GM12878 (cell line): Measurements from ENCODE around the gene HLX. TPM values are rescaled to one million over a fixed set of nuclear protein-coding genes. Genes with fewer than 3 reads are reported as not detected.

Experiments
- ATAC-seq: fragments of 200-7000 bp; cut with Tn5 transposase; 3 replicates; pipeline ENCODE4 v1.9.1; 2020; ENCODE audit warnings: mild to moderate bottlenecking, moderate library complexity
- BruUV-seq: library from RNA; stranded (reverse); fragments of 400-500 nt; replicated peaks from 2 replicates; lab custom pipeline; 2021; lab: Mats Ljungman, UMichigan
- CTCF ChIA-PET: fragments of 300-600 bp; sonication (Branson Sonifier 250); formaldehyde crosslinking; extraction: SDS; loops from one replicate; lab custom pipeline; 2021; ENCODE audit warnings: inconsistent platforms; lab: Yijun Ruan, JAX
- POLR2A ChIA-PET: fragments of 350-600 bp; formaldehyde crosslinking; extraction: SDS; loops from one replicate; lab custom pipeline; 2021; ENCODE audit warnings: inconsistent platforms; lab: Charles Lee
- RAD21 ChIA-PET: fragments of 300-600 bp; sonication (Branson Sonifier 250); formaldehyde crosslinking; loops from one replicate; lab custom pipeline; 2023; ENCODE audit warnings: antibody characterized with exemption; ENCODE audit not compliant: unreplicated experiment; lab: Charles Lee
- SMC1A ChIA-PET: fragments of 300-600 bp; sonication (Branson Sonifier 250); formaldehyde crosslinking; loops from one replicate; lab custom pipeline; 2023; ENCODE audit not compliant: unreplicated experiment, uncharacterized antibody; lab: Charles Lee
- DNase-seq: peaks from one replicate; pipeline ENCODE4 v3.0.0-alpha.2; 2011; ENCODE audit warnings: low read depth, low spot score
- FAIRE-seq: peaks from 3 replicates; lab custom pipeline; 2011; peaks lifted over from hg19 to GRCh38; lab: Jason Lieb, UNC
- H2AFZ ChIP-seq: 2 replicates; pipeline ENCODE4 v1.6.0; 2011; ENCODE audit warnings: low read depth, low read length, control low read depth; ENCODE audit not compliant: control insufficient read depth
- H3K27ac ChIP-seq: 2 replicates; pipeline ENCODE4 v1.5.1; 2011; ENCODE audit warnings: control low read depth; ENCODE audit not compliant: control insufficient read depth, insufficient read depth
- H3K27me3 ChIP-seq, 2 experiments: replicated peaks in 1 of 2; 2 replicates each; pipeline versions ENCODE4 v1.6.0 to v1.6.1; 2011; ENCODE audit warnings: low read length in 1 of 2; ENCODE audit not compliant: control insufficient read depth in 2 of 2, insufficient read depth in 2 of 2
- H3K36me3 ChIP-seq, 2 experiments: 2 replicates each; pipeline ENCODE4 v1.5.1; 2011; ENCODE audit warnings: low read length in 1 of 2; ENCODE audit not compliant: control insufficient read depth in 2 of 2, insufficient read depth in 2 of 2
- H3K4me1 ChIP-seq: 2 replicates; pipeline ENCODE4 v1.6.1; 2011; ENCODE audit warnings: mild to moderate bottlenecking, low read length, moderate library complexity, mixed read lengths; ENCODE audit not compliant: control insufficient read depth, insufficient read depth
- H3K4me2 ChIP-seq: 2 replicates; pipeline ENCODE4 v1.6.0; 2011; ENCODE audit warnings: control low read depth; ENCODE audit not compliant: control insufficient read depth, insufficient read depth
- H3K4me3 ChIP-seq: fragments of 200-600 bp; sonication (generic); 2 replicates; pipeline ENCODE4 v1.5.1; 2016
- H3K79me2 ChIP-seq: 2 replicates; pipeline ENCODE4 v1.6.0; 2011; ENCODE audit warnings: low read length; ENCODE audit not compliant: control insufficient read depth, insufficient read depth
- H3K9ac ChIP-seq: 2 replicates; pipeline ENCODE4 v1.8.0; 2011; ENCODE audit warnings: low read length, control low read depth, mixed read lengths; ENCODE audit not compliant: control insufficient read depth, insufficient read depth
- H3K9me3 ChIP-seq: replicated peaks from 3 replicates; pipeline ENCODE4 v1.5.1; 2011; ENCODE audit warnings: mild to moderate bottlenecking, low read length; ENCODE audit not compliant: control insufficient read depth, insufficient read depth
- H4K20me1 ChIP-seq: 2 replicates; pipeline ENCODE4 v1.6.0; 2011; ENCODE audit not compliant: control insufficient read depth, insufficient read depth
- BRCA1 ChIP-seq: IDR thresholded peaks from 2 replicates; pipeline ENCODE4 v1.6.1; 2011; ENCODE audit warnings: low read depth, low read length, improper control_type of control experiment
- CHD4 ChIP-seq: fragments of 200-600 bp; sonication (generic); IDR thresholded peaks from 2 replicates; pipeline ENCODE4 v1.6.1; 2016; ENCODE audit warnings: mild to moderate bottlenecking
- FOXK2 ChIP-seq: fragments of 450-650 bp; IDR thresholded peaks from 2 replicates; pipeline ENCODE4 v1.6.1; 2017; ENCODE audit warnings: mild to moderate bottlenecking, moderate library complexity
- NR2C2 ChIP-seq: IDR thresholded peaks from 2 replicates; pipeline ENCODE4 v1.6.1; 2011; ENCODE audit warnings: borderline replicate concordance, low read depth; ENCODE audit not compliant: control insufficient read depth, insufficient read length
- POLR2AphosphoS5 ChIP-seq: IDR thresholded peaks from 2 replicates; pipeline ENCODE4 v1.6.1; 2011; ENCODE audit warnings: mild to moderate bottlenecking, low read length, inconsistent platforms
- RFX5 ChIP-seq: IDR thresholded peaks from 2 replicates; pipeline ENCODE4 v1.6.1; 2011; ENCODE audit warnings: low read depth, low read length, improper control_type of control experiment
- SUZ12 ChIP-seq: fragments of 200-600 bp; sonication (generic); IDR thresholded peaks from one replicate; pipeline ENCODE4 v1.6.1; 2018; ENCODE audit warnings: antibody characterized with exemption, mild to moderate bottlenecking; ENCODE audit not compliant: unreplicated experiment
- WGBS: methylation state at CpG from one replicate; pipeline ENCODE4 v1.1.6; 2016; ENCODE audit warnings: low lambda C conversion rate; ENCODE audit not compliant: insufficient replicate concordance, insufficient coverage; ENCODE audit errors: missing lambda C conversion rate; 5-methylcytosine and 5-hydroxymethylcytosine counted together
- in situ Hi-C: fragments of 300-500 bp; cut with MboI; formaldehyde crosslinking; loops from 9 replicates; pipeline ENCODE4 v1.14.3; 2018; ENCODE audit warnings: mixed read lengths
- intact Hi-C: fragments of 100-400 bp; cut with micrococcal nuclease; formaldehyde crosslinking; loops from one replicate; pipeline ENCODE4 v1.14.2; 2022; ENCODE audit not compliant: unreplicated experiment
- polyA plus RNA-seq, 11 experiments: library from polyadenylated mRNA; depleted of rRNA in 4 of 11; unstranded in 6 of 11; stranded (reverse) in 5 of 11; fragments of >200 nt; fragmentation: Nextera tagmentation in 4 of 11; fragmentation: Illumina TruSeq in 1 of 11; extraction: Ambion mirVana in 4 of 11; extraction: Trizol in 1 of 11; gene quantifications; 1 replicate in 1 of 11; 2 replicates in 10 of 11; pipeline versions ENCODE4 v1.2.1 to v1.2.3, GENCODE V29; 2011 to 2016; ENCODE audit warnings: inconsistent platforms in 2 of 11, missing spikeins in 2 of 11, low read depth in 1 of 11
- total RNA-seq, 4 experiments: library from RNA; depleted of rRNA in 3 of 4; stranded (reverse); fragments of >200 nt in 3 of 4; fragmentation: Illumina TruSeq in 1 of 4; extraction: Trizol in 1 of 4; gene quantifications; 2 replicates each; pipeline versions ENCODE4 v1.2.1 to v1.2.3, GENCODE V29; 2013 to 2021
- TF ChIP-seq, protein P1 (sequence below): IDR thresholded peaks from 2 replicates; pipeline ENCODE4 v1.6.1; 2011; ENCODE audit warnings: borderline replicate concordance, low read depth, mild to moderate bottlenecking, moderate library complexity, low read length; ENCODE audit not compliant: insufficient read depth, poor library complexity, severe bottlenecking
- TF ChIP-seq, protein P2 (sequence below): IDR thresholded peaks from 2 replicates; pipeline ENCODE4 v1.6.1; 2011; ENCODE audit warnings: mild to moderate bottlenecking, low read depth, low read length, moderate library complexity; ENCODE audit not compliant: insufficient replicate concordance
- TF ChIP-seq, protein P3 (sequence below): IDR thresholded peaks from 2 replicates; pipeline ENCODE4 v1.6.1; 2012; ENCODE audit warnings: low read depth, low read length, improper control_type of control experiment
- TF ChIP-seq, protein P4 (sequence below): fragments of 450-650 bp; IDR thresholded peaks from 2 replicates; pipeline ENCODE4 v1.6.1; 2018; ENCODE audit warnings: mild to moderate bottlenecking, low read depth, moderate library complexity; ENCODE audit not compliant: partially characterized antibody

HLX gene
- total and polyA plus RNA-seq, 10 of the 15 experiments (the other 5 are each of a cell fraction or from before 2014, with no cell fraction given), result 0.11 to 2.3 (median 1.1) TPM

DNA sequence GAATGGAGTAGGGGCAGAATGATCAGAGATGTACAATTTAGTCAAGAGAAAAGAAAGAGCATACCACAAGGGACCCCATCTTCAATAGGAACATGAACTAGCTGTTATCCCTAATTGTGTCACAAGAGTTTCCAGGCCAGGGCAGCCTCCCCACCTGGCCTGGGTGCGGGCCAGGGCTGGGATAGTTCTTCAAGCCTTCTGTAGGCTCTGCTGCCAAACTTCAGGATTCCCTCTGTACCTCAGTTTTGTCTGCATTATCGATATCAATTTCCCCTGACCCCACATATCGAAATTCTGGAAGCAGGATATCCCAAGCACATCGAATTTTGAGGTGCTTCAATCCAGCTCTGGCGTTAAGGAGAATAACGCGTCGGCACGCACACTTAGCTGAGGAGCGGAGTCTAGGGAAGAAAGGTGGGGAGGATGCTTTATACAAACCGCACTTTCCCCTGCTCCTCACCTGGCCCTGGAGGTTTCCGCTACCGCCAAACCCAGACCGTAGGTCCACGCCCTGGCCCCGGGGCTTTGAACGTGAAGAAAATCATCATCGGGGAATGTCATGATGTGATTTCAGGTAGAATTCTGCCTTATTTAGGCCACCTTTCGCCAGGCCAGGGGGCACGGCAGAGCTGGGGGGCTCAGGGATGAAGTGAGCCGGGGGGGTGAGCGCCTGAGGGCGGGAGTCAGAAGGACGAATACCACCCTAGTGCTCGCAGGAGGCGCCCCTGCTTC, 7.4 kb downstream of the HLX start:
- no peak overlapping the region for H3K4me2 ChIP-seq
- no peaks in the 10 kb centered on the region; the same call in 1 of the 2 replicates for H4K20me1 ChIP-seq
- H3K27me3 ChIP-seq, result peaks cover 6 to 8% of the 10 kb centered on the region in 2 experiments
- H3K9ac ChIP-seq, result no peak overlapping the region
- no peak overlapping the region for H3K27ac ChIP-seq
- TF ChIP-seq SUZ12 (no peak), NR2C2 (no peak), FOXK2 (no peak), CHD4 (no peak), RFX5 (no peak), BRCA1 (no peak), POLR2AphosphoS5 (no peak)
- TF ChIP-seq, protein P1, sequence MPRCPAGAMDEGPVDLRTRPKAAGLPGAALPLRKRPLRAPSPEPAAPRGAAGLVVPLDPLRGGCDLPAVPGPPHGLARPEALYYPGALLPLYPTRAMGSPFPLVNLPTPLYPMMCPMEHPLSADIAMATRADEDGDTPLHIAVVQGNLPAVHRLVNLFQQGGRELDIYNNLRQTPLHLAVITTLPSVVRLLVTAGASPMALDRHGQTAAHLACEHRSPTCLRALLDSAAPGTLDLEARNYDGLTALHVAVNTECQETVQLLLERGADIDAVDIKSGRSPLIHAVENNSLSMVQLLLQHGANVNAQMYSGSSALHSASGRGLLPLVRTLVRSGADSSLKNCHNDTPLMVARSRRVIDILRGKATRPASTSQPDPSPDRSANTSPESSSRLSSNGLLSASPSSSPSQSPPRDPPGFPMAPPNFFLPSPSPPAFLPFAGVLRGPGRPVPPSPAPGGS, result no peak
- TF ChIP-seq, protein P2, sequence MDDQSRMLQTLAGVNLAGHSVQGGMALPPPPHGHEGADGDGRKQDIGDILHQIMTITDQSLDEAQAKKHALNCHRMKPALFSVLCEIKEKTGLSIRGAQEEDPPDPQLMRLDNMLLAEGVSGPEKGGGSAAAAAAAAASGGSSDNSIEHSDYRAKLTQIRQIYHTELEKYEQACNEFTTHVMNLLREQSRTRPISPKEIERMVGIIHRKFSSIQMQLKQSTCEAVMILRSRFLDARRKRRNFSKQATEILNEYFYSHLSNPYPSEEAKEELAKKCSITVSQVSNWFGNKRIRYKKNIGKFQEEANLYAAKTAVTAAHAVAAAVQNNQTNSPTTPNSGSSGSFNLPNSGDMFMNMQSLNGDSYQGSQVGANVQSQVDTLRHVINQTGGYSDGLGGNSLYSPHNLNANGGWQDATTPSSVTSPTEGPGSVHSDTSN, result no peak
- TF ChIP-seq, protein P3, sequence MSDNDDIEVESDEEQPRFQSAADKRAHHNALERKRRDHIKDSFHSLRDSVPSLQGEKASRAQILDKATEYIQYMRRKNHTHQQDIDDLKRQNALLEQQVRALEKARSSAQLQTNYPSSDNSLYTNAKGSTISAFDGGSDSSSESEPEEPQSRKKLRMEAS, result no peak
- TF ChIP-seq, protein P4, sequence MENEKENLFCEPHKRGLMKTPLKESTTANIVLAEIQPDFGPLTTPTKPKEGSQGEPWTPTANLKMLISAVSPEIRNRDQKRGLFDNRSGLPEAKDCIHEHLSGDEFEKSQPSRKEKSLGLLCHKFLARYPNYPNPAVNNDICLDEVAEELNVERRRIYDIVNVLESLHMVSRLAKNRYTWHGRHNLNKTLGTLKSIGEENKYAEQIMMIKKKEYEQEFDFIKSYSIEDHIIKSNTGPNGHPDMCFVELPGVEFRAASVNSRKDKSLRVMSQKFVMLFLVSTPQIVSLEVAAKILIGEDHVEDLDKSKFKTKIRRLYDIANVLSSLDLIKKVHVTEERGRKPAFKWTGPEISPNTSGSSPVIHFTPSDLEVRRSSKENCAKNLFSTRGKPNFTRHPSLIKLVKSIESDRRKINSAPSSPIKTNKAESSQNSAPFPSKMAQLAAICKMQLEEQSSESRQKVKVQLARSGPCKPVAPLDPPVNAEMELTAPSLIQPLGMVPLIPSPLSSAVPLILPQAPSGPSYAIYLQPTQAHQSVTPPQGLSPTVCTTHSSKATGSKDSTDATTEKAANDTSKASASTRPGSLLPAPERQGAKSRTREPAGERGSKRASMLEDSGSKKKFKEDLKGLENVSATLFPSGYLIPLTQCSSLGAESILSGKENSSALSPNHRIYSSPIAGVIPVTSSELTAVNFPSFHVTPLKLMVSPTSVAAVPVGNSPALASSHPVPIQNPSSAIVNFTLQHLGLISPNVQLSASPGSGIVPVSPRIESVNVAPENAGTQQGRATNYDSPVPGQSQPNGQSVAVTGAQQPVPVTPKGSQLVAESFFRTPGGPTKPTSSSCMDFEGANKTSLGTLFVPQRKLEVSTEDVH, result no peak
- intact Hi-C loops (no loop called here), in situ Hi-C loops (no loop called here)
- H2AFZ ChIP-seq, result no peak overlapping the region
- H3K4me3 ChIP-seq, result no peak overlapping the region
- ATAC-seq (no peak), FAIRE-seq (no peak), DNase-seq (no peak)
- SMC1A ChIA-PET, result no interaction called here
- CTCF ChIA-PET, result interaction anchor here (1.4 kb wide), 1 partner anchor 316 kb away, joined by 4 read pairs; no protein-coding TSS in a partner anchor
- no TSS peak for BruUV-seq
- no peaks in the 10 kb centered on the region for H3K4me1 ChIP-seq
- no peaks in the 10 kb centered on the region for H3K36me3 ChIP-seq
- WGBS, result 68% methylated on average over 26 of the region's 26 CpGs
- H3K79me2 ChIP-seq, result no peaks in the 10 kb centered on the region
- H3K9me3 ChIP-seq, result no peaks in the 10 kb centered on the region; the same call in 2 of the 3 replicates
- POLR2A ChIA-PET, result no interaction called here
- RAD21 ChIA-PET, result no interaction called here
